Mesendoderm (in vitro differentiated cells): ENCODE results near the gene GPR149. TPM values are rescaled to one million over a fixed set of nuclear protein-coding genes. Genes with fewer than 3 reads are reported as not detected.

Source experiments
- DNase-seq: peaks from one replicate; pipeline ENCODE4 v3.0.0; 2013
- H2AK5ac ChIP-seq: 2 replicates; pipeline ENCODE4 v1.6.1; 2013; ENCODE audit warnings: low read length, inconsistent platforms
- H2BK120ac ChIP-seq: 2 replicates; pipeline ENCODE4 v1.6.1; 2013; ENCODE audit warnings: low read depth, mild to moderate bottlenecking, low read length, moderate library complexity, mixed read lengths
- H2BK15ac ChIP-seq: replicated peaks from 2 replicates; pipeline ENCODE4 v1.6.1; 2013; ENCODE audit warnings: low read depth, mild to moderate bottlenecking, moderate library complexity
- H2BK5ac ChIP-seq: 2 replicates; pipeline ENCODE4 v1.6.1; 2013; ENCODE audit warnings: low read length, inconsistent platforms
- H3K18ac ChIP-seq: 2 replicates; pipeline ENCODE4 v1.6.1; 2013; ENCODE audit warnings: mild to moderate bottlenecking, low read length, mixed read lengths
- H3K23ac ChIP-seq: one replicate; pipeline ENCODE4 v1.6.1; 2013; ENCODE audit warnings: low read length
- H3K27ac ChIP-seq: 2 replicates; pipeline ENCODE4 v1.5.1; 2013; ENCODE audit warnings: low read depth, mild to moderate bottlenecking, inconsistent platforms, low read length, moderate library complexity
- H3K27me3 ChIP-seq: 2 replicates; pipeline ENCODE4 v1.6.1; 2013; ENCODE audit warnings: low read length, control low read depth, mild to moderate bottlenecking, inconsistent platforms; ENCODE audit not compliant: insufficient read depth, poor library complexity
- H3K36me3 ChIP-seq: 2 replicates; pipeline ENCODE4 v1.6.1; 2013; ENCODE audit warnings: low read length, inconsistent platforms; ENCODE audit not compliant: control insufficient read depth, insufficient read depth
- H3K4ac ChIP-seq: one replicate; pipeline ENCODE4 v1.6.1; 2013; ENCODE audit warnings: low read depth, mild to moderate bottlenecking, low read length, moderate library complexity
- H3K4me1 ChIP-seq: 2 replicates; pipeline ENCODE4 v1.6.1; 2013; ENCODE audit warnings: low read depth, low read length, inconsistent platforms; ENCODE audit not compliant: control insufficient read depth
- H3K4me2 ChIP-seq: 2 replicates; pipeline ENCODE4 v1.6.1; 2013; ENCODE audit warnings: low read length
- H3K4me3 ChIP-seq: 2 replicates; pipeline ENCODE4 v1.5.1; 2013; ENCODE audit warnings: mild to moderate bottlenecking, low read length
- H3K56ac ChIP-seq: one replicate; pipeline ENCODE4 v1.6.1; 2013; ENCODE audit warnings: low read length
- H3K79me1 ChIP-seq: 2 replicates; pipeline ENCODE4 v1.6.1; 2013; ENCODE audit warnings: low read length, inconsistent platforms
- H3K79me2 ChIP-seq: 2 replicates; pipeline ENCODE4 v1.6.1; 2013; ENCODE audit warnings: mild to moderate bottlenecking, low read length; ENCODE audit not compliant: control insufficient read depth, insufficient read depth
- H3K9ac ChIP-seq: 2 replicates; pipeline ENCODE4 v1.6.1; 2013; ENCODE audit warnings: low read length, inconsistent platforms
- H4K5ac ChIP-seq: one replicate; pipeline ENCODE4 v1.6.1; 2013; ENCODE audit warnings: low read length
- H4K8ac ChIP-seq: one replicate; pipeline ENCODE4 v1.6.1; 2013; ENCODE audit warnings: low read depth, mild to moderate bottlenecking, control low read depth, low read length, moderate library complexity
- WGBS: extraction: QIAGEN DNeasy Blood & Tissue Kit; methylation state at CpG from one replicate; pipeline ENCODE4 v1.1.7; 2013; ENCODE audit warnings: low lambda C conversion rate, missing lambda C conversion rate; ENCODE audit not compliant: insufficient coverage; ENCODE audit errors: extremely low coverage; 5-methylcytosine and 5-hydroxymethylcytosine counted together
- small RNA-seq: library from polyadenylated mRNA; stranded (forward); fragments of <200 nt; extraction: miRNeasy Mini kit (QIAGEN cat#:217004); gene quantifications from one replicate; pipeline ENCODE3, GENCODE V24; 2013; ENCODE audit not compliant: insufficient read depth

The GPR149 gene

GRCh38 chr3:154301561-154301960 lies 128.4 kb downstream of the GPR149 start:
- no peak overlapping the region for H4K5ac ChIP-seq

GRCh38 chr3:154294016-154294415 lies 136.0 kb downstream of the GPR149 start:
- no peak overlapping the region for H3K4ac ChIP-seq
- H4K8ac ChIP-seq: no peak overlapping the region
- H3K4me3 ChIP-seq: no peak overlapping the region
- no peaks in the 10 kb centered on the region for H3K27me3 ChIP-seq
- H3K9ac ChIP-seq: no peak overlapping the region
- no peak overlapping the region for H2BK120ac ChIP-seq
- peaks cover 2% of the 10 kb centered on the region for H3K36me3 ChIP-seq
- no peak overlapping the region for H3K56ac ChIP-seq
- no peak overlapping the region for H2AK5ac ChIP-seq
- H3K79me2 ChIP-seq: no peaks in the 10 kb centered on the region
- no peak overlapping the region for H3K4me2 ChIP-seq
- no peak overlapping the region for H3K18ac ChIP-seq
- DNase-seq: no peak
- no peak overlapping the region for H4K5ac ChIP-seq
- no peak overlapping the region for H3K23ac ChIP-seq
- no CpG with 5 or more reads among the region's 2 CpGs for WGBS
- H2BK15ac ChIP-seq: no peak overlapping the region
- no peak overlapping the region for H3K27ac ChIP-seq
- H2BK5ac ChIP-seq: no peak overlapping the region
- no peaks in the 10 kb centered on the region for H3K79me1 ChIP-seq
- no peaks in the 10 kb centered on the region for H3K4me1 ChIP-seq

More at GRCh38 chr3:154301561-154301960, 128.4 kb downstream of the GPR149 start:
- H3K4me3 ChIP-seq: no peak overlapping the region
- no peak overlapping the region for H3K18ac ChIP-seq
- no peaks in the 10 kb centered on the region for H3K79me2 ChIP-seq
- H2BK5ac ChIP-seq: no peak overlapping the region
- peak; percentile 27 for DNase-seq
- no peaks in the 10 kb centered on the region for H3K27me3 ChIP-seq
- H3K4ac ChIP-seq: no peak overlapping the region
- no peaks in the 10 kb centered on the region for H3K79me1 ChIP-seq
- no peak overlapping the region for H4K8ac ChIP-seq
- no peak overlapping the region for H2AK5ac ChIP-seq
- no peak overlapping the region for H2BK120ac ChIP-seq
- H2BK15ac ChIP-seq: no peak overlapping the region
- no peak overlapping the region for H3K4me2 ChIP-seq
- peaks cover 7% of the 10 kb centered on the region for H3K36me3 ChIP-seq
- no peak overlapping the region for H3K27ac ChIP-seq
- no peak overlapping the region for H3K56ac ChIP-seq
- no peak overlapping the region for H3K9ac ChIP-seq
- WGBS: no CpG with 5 or more reads among the region's 3 CpGs
- no peak overlapping the region for H3K23ac ChIP-seq
- no peaks in the 10 kb centered on the region for H3K4me1 ChIP-seq

DNA sequence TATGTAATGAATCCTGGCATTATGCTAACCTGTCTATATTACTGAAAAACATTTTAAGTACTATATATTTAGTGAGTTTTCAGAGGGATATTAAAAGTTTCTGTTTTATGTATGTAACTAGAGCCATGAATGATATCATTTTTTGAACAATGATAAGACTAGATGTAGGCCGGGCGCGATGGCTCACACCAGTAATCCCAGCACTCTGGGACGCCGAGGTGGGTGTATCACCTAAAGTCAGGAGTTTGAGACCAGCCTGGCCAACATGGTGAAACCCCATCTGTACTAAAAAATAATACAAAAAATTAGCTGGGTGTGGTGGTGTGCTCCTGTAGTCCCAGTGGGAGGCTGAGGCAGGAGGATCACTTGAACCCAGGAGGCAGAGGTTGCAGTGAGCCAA lies 139.8 kb downstream of the GPR149 start:
- Histone ChIP-seq H3K79me1 (no peaks in the 10 kb centered on the region), H2BK5ac (no peak overlapping the region), H3K36me3 (peaks cover 2% of the 10 kb centered on the region), H4K8ac (no peak overlapping the region), H2BK120ac (no peak overlapping the region), H2BK15ac (no peak overlapping the region), H2AK5ac (no peak overlapping the region), H4K5ac (no peak overlapping the region), H3K23ac (no peak overlapping the region), H3K56ac (no peak overlapping the region), H3K79me2 (no peaks in the 10 kb centered on the region), H3K4me2 (no peak overlapping the region), H3K4ac (no peak overlapping the region), H3K4me3 (no peak overlapping the region), H3K27ac (no peak overlapping the region), H3K4me1 (no peaks in the 10 kb centered on the region), H3K27me3 (no peaks in the 10 kb centered on the region), H3K18ac (no peak overlapping the region), H3K9ac (no peak overlapping the region)
- DNase-seq: no peak
- no CpG with 5 or more reads among the region's 5 CpGs for WGBS

Small RNAs within 50 kb of the gene (small RNA-seq; reads per million reads assigned to genes)
- not detected for gene RF01210
